ENCODE data around the gene EMD.

- TF ChIP-seq EZH2 (optimal IDR thresholded peaks at IDR 0.05; ENCODE audit: low read depth, low read length) (no peak), CTCF (IDR thresholded peaks at IDR 0.05; ENCODE audit: low read length) (no peak), EZH2phosphoT487 (IDR thresholded peaks at IDR 0.05; ENCODE audit: low read length) (no peak)
Observed at GRCh38 chrX:154404625-154405192, 25.6 kb downstream of the EMD start.

Data from MM.1S (cell line).